Measurements from ENCODE around the gene METAP1.
"Not testable (repeated sequence)": the region's sequence is repeated elsewhere in the genome, so short reads cannot be mapped to it uniquely, and the experiment has no call there.

Gene METAP1

DNA sequence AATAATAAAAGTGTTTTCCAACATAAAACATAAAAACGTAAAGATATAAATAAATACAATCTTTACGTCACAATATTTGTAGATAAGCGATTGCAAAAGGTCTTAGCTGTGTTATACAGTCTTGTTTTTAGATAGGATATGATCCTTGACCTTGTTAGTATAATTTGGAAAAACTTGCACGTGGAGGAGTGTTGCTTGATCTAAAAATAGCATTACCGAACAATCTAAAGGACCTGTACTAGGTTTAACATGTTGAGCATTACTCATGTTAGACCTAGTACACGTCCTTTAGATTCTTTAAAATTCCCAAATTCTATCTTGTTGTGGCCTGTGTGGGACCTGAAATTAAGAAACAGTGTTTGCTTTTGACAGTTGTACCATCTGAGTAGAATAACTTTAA, 1.6 kb downstream of the METAP1 start:
- DNase-seq, result no peak

DNA sequence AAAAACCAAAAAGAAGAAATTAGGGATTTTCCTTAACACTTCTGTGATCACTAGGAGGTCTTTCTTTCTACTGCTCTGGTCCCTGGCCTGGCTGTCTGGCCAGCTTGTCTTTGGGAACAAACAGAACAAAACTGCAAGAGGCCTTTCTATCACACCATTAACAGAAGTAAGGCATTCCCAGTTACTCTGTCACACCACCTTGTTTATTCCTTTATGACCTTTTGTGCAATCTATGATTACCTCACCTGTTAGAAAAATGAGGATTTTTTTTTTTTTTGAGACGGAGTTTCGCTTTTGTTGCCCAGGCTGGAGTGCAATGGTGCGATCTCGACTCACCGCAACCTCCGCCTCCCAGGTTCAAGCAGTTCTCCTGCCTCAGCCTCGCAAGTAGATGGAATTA, 3.0 kb downstream of the METAP1 start:
- DNase-seq, result no peak

DNA sequence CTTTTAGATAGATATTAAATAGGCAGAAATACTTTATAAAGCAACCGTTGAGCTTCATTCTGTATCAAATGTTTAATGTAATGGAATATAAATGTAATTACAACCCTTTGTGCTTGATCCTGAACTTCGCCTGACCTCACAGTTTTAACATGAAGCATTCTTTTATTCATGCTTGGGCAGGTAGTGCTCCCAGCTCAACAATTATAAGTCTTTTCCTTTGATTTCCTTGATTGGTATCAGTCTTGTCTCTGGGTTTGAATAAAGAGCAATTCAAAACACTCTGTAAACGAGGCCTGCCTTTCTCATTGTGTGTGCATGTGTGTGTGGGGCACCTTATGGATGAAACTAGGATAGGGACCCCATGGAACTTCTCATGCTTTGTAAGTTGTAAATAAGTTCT, 6.8 kb downstream of the METAP1 start:
- DNase-seq, result no peak

DNA sequence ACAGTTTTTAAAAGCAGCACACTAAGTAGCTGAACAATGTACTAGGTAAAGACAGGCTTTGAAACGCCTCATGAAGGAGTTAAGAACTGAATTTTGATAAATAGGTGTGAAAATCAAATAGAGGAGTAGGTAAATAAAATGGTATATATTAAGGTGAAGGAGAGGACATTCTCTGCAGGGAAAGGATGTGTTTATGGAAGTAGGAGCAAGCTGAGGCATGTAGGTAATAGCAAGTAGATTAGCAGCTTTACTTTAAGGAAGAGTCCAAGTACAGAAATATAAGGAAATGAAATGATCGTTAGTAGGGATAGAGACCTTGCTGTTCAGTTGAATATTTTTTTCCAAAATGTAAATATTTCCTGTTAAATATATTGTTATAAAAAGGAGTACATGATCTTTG, 12.5 kb downstream of the METAP1 start:
- DNase-seq, result no peak

DNA sequence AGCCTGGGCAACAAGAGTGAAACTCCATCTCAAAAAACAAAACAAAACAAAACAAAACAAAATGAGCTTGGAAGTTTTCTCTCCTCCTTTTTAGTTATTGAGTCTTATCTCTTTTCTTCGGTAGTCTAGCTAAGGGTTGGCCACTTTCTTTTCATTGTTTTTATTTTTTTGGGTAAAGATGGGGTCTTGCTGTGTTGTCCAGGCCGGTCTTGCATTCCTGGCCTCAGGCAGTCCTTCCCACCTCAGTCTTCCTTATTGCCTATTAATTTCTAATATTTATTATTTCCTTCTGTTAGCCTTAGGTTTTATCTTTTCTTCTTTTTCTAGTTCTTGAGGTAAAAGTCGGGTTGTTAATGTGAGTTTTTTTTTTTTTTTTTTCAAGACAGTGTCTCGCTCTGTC, 16.4 kb downstream of the METAP1 start:
- DNase-seq, result no peak

DNA sequence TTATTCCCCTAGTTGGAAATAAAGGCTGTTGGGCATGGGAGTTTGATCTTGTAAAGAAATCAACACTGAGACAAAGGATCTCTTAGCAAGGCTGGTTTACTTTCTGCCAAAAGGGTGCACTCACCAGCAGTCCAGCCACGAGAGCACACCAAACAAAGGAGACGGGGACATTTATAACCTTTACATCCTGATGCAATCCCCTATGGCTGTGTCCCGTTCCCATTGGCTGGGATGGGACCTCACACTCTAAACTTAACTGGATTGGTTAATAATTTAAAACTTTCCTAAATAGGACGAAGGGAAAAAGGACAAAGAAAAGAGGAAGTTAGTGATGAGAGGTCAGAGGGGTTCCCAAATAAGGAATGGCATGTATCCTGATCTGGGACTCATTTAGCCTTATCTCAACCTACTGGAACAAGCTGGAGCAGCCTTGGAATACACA, 17.9 kb downstream of the METAP1 start:
- no peak for DNase-seq

DNA sequence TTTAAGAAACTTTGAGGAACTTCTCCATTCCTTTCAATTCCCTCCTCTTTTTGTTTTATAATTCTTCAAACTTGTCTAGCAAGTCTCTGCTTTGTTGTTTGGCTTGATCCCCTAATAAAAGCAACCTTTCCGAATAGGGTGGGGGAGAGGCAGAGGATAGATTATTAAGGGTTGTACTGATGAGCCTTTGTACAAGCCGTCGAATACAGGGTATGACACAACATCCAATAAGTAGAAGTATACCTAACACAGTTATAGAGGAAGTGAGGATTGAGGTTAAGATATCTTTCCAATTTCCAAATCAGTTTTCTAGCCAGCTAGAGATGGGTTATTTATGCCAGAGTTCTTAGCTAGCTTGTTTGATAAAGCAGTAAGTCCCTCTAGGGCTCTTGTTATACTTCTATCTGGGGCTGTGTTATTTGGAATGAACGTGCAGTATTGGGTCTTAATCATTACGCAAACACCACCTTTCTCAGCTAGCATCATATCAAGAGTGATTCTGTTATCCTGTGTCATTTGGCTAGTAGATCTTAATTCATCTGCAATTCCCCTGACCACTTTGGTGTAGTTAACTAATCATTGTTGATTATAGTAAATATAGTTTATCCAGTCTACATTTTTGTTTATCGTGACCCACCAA, 18.5 kb downstream of the METAP1 start:
- DNase-seq, result no peak

DNA sequence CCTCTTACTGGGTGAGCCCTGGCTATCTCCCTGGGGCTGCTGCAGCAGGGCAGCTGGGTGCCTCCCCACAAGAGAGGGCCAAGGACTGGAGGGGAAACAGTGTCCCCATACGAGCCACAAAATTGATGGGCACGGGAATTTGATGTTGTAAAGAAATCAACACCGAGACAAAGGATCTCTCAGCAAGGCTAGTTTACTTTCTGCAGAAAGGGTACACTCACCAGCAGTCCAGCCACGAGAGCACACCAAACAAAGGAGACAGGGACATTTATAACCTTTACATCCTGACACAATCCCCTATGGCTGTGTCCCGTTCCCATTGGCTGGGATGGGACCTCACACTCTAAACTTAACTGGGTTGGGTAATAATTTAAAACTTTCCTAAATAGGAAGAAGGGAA, 25.9 kb downstream of the METAP1 start:
- DNase-seq, result no peak

DNA sequence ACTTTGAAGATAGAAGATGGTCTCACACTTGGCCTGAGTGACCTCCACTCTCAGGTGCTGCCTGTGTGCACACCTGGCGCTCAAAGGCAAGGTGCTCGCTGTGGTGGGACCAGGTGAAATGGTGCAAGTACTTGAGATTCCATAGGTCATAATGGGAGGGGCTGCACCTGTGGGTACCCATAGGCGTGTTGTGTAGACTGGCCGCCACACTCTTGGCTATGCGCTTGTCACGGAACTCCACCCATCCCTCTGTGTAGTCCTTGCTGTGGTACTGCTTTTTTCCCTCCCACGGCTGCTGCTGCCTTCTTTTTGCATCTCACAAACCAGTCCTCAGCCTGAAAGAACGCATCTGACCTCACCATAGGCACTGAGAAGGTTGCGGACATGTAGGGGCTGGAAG, 27.0 kb downstream of the METAP1 start:
- no peak for DNase-seq

DNA sequence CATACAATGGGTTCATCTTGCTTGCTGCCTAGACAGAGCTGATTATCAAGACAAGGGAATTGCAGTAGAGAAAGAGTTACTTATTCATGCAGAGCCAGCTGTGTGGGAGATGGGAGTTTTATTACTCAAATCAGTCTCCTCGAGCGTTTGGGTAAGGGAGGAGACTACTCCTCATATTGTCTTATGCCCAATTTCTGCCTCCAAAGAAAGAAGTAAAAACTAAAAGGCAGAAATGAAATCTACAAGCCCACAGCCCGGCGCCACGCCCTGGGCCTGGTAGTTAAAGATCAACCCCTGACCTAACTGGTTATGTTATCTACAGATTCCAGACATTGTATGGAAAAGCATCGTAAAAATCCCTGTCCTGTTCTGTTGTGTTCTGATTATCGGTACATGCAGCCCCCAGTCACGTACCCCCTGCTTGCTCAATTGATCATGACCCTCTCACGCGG, 28.3 kb downstream of the METAP1 start:
- not testable (repeated sequence) for DNase-seq

DNA sequence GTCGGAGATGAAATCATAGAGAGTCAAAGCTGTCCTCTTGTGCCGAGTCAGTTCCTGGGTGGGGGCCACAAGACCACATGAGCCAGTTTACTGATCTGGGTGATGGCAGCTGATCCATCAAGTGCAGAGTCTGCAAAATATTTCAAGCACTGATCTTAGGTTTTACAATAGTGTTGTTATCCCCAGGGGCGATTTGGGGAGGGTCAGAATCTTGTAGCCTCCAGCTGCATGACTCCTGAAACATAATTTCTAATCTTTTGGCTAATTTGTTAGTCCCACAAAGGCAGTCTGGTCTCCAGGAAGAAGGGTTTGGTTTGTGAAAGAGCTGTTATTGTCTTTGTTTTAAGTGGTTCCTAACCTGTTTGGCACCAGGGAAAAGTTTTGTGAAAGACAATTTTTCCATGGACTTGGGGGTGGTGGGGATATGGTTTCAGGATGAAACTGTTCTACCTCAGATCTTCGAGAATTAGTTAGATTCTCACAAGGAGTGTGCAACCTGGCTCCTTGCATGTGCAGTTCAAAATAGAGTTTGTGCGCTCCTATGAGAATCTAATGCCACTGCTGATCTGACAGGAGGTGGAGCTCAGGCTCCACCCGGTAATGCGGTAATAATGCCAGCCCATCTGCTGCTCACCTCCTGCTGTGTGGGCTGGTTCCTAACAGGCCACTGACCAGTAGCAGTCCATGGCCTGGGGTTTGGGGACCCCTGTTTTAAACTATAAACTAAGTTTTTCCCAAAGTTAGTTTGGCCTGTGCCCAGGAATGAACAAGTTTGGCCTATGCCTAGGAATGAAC, 29.2 kb downstream of the METAP1 start:
- no peak for DNase-seq

DNA sequence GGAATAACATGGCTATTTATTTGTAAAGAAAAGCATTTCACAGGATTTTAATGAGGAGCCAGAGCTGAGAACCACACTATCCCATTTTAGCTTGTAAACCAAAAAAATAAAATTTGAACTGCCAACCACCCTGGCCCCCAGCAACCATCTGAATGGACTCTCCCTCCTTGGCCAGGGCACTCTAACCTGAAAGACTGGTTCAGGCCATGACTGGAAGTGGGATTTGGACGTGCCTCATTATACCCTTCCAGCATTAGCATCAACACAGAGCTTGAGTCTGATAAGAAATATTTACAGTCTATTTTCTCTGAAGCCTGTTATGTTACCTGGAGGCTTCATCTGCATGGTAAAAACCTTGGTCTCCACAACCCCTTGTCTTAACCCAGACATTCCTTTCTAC, 30.0 kb downstream of the METAP1 start:
- DNase-seq, result no peak

DNA sequence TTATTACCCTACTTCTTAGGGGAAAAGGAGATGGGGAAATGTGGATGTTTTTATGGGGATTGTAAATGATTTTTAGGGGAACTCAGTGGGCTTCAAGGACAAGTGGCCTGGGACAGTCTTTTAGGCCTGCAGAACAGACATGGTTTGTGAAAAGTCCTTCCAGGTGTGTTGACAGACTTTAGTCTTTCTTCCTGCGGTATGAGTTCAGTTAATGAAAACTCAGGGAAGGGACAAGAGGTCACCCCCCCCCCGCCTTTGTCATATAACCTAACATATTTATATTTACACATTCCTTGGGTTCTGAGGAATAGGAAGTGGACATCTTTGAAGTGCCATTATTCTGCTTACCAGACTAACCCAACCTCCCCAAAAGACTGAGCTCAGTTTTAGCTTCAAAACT, 31.8 kb downstream of the METAP1 start:
- no peak for DNase-seq

DNA sequence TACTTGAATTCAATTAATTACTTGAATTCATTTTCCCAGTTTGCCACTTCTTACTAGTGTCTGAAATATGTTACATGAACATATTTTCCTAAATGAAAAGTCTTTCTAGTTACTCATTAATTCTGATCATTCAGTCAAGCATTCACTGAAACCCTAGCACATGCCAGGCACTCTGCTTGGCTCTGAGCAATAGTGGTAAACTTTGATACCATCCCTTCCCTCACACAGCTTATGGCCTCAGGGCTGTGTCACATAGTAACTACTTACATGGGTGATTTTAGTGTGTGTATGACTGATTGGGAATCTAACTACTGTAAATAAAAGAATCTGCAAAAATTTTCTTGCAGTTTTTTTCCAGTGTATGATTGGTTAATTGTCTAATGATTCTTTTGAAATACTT, 32.7 kb downstream of the METAP1 start:
- DNase-seq, result no peak

DNA sequence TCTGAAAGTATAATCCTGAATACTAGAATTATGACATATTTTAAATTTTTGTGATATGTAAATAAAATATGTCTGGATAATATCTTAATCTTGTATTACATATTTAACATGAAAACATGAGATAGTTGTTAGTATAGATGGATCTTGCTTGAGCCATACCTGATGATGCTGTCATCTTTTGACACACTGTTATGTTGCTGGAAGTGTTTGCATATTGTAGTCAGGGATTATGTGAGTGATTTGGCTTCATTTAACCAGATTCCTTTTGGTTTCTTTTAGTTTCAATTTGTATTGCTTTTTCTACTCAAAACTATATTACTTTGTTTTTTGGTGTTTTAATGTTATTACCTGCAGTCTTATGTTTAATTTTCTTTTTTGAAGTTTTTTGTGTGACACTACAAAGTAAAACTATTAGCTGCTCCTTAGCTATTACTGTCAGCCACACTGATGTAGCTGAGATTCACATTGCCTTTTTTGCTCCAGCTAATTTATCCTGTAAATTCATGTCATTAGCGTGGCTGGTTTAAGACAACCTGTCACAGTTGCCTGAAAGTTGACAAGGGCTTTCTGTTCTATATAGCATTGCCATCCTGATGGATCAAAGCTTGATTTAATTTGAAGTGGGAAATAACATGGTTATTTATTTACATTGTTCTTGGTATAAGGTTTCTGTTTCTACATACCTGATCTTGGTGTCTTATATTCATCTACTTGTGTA, 33.7 kb downstream of the METAP1 start:
- DNase-seq, result no peak

DNA sequence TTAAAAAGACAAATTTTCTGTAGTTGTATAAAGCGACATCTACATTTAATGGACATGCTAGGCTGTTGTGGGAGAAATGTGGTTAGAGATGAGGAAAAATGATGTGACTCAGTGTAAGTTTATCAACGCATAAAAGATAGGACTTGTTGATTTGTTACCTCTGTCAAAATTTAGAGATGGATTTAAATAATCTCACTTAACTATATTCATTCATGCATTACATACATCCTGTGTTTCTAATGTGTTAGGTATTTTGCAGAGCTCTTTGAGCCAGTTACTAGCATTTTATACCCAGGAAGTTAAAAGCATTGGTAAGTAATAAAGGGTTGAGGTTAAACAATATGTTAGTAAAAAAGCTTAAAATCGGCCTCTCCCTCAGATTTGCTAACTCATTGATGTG, 34.3 kb downstream of the METAP1 start:
- no peak for DNase-seq

DNA sequence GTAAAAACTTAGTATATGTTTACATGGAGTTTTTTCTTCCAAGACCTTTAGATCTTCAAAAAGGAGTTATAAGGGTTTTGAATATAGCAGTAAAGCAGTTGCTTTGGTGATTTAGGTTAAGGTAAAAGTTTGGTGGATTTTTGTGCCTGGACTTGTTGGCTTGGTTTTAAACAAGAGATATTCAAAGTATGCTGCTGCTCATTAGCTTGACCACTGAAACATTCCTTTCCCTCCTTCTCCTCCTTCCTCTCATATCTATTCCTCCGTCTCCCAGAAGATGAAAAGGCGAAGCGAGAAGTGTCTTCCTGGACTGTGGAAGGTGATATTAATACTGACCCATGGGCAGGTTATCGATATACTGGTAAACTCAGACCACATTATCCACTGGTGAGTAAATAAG, 38.4 kb downstream of the METAP1 start:
- no peak for DNase-seq

DNA sequence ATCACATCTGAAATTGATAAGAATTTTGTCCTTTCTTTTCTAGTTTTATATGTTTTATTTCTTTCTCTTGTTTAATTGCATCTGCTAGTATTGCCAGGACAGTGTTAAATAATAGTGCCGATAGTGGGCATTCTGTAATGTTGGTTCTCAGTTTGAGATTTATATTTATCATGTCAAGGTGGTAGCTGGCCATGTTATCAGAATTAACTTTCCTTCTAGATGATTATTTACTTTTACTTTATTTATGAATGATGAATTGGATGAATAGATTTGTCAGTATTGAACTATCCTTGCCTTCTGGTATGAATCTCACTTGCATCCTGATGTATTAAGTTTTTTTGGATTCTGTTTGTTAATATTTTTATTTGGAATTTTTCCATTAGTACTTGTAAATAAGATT, 42.7 kb downstream of the METAP1 start:
- no peak for DNase-seq

DNA sequence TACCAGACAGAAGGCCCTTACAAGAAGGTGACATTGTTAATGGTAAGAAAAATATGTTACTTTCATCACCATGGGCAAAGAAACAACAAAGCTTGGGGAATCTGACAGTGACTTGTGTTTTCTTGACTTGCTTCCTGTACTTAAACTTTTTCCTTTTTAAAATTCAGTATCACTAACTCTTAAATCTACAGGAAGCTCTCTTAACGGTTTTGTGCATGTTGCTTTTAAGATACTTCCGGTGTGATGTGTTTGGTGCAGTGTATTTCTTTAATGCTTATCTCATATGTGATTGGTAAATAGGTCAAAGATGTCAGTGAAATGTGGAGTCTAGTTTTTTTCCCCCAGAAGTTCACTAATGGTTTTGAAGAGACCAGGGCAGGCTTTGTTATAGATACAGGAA, 47.8 kb downstream of the METAP1 start:
- no peak for DNase-seq

DNA sequence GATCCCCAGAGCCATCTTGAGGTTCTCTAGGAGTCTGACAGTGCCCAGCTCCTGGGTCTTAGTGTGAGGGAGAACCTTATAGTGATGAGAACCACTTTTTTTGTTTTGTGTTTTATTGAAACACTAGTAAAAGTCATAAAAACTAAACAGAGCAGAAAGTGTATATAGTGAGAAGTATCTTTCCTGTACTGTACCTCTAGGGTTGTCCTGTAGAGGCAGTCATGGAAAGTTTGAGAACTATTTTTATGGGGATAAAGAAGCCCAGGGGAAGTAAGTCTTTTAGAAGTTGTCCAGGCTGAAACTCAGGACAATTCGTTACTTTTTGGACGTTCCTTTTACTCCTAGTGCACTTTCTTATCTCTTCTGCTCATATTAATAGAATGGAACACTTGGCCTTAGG, 52.2 kb downstream of the METAP1 start:
- DNase-seq, result no peak

DNA sequence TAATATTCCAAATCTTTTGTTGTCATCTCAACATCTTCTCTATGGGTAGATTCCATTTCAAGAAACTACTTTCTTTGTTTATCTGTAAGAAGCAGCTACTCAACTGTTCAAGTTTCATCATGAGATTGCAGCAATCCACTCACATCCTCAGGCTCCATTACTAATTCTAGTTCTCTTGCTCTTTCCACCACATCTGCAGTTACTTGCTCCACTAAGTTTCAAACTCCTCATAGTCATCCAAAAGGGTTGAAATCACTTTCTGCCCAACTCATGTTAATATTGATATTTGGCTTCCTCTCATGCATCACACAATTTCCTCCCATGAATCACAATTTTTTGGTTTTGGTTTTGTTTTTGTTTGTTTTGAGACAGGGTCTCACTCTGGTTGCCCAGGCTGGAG, 57.4 kb downstream of the METAP1 start:
- no peak for DNase-seq

DNA sequence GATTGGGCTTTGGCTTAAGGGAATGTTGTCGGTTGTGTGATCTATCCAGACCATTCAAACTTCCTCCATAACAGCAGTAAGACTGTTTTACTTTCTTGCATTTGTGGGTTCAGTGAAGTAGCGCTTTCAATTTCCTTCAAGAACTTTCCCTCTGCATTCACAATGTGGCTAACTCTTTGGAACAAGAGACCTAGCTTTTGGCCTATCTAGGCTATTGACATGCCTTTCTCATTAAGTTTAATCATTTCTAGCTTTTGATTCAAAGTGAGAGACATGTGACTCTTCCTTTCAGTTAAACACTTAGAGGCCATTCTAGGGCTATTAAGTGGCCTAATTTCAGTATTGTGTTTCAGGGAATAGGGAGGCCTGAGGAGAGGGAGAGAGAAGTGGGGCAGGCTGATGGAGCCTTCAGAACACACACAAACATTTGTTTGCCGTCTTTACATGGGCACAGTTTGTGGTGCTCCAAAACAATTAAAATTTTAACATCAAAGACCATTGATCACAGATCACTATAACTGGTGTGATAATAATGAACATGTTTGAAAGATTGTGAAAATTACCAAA, 59.0 kb downstream of the METAP1 start:
- DNase-seq, result no peak

DNA sequence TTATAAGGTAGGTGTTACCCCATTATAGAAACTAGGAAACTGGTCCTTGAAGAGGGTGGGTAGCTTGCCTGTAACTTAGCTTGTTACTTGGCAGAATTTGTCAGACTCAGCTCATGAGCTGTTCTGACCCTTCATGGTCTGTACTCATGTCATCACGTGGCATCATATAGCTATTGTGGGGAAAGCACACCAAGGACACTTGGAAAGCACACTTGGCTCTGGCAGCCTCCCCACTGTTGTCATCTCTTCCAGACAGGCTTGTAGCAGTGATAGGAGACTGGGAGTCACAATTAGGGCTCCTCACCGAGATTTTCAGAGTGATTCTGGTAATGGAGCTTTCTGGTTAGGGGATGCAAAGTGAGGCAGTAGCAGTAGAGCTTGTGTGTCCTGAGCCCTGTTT, 62.7 kb downstream of the METAP1 start:
- DNase-seq, result no peak

DNA sequence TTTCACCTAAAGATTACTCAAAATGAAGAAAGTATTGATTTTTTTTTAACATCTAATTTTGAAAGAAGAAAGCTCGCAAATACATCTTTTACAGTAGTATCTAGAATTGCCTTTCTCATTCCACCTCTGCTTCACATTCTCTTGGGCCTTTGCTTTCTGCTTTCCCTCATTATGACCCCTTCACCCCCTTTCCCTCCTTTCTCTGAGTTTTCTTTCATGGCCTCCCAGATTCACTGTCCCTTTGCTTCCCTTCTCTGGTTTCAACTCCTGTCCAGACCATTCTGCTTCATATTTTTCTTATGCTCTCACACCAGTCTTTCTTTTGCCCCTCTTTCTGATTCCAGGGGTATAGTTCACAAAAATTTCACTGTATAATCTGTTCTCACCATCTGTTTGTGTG, 64.0 kb downstream of the METAP1 start:
- DNase-seq, result no peak

Measured in effector CD8-positive, alpha-beta T cell (primary cell).